Sigmoid colon (tissue), 7 donors: ENCODE data around the gene PPP2CA. TPM values are rescaled to one million over a fixed set of nuclear protein-coding genes. Genes with fewer than 3 reads are reported as not detected.
"Not testable (repeated sequence)": the region's sequence is repeated elsewhere in the genome, so short reads cannot be mapped to it uniquely, and the experiment has no call there.

Experiments used
- DNase-seq: peaks from one replicate; pipeline ENCODE4 v3.0.0-alpha.2; 2019
- H3K27ac ChIP-seq, 4 donors: fragments of 200-600 bp; sonication (generic); one replicate each; pipeline ENCODE4 v1.5.1; 2016 to 2019; ENCODE audit warnings: mild to moderate bottlenecking in 1 of 4
- H3K27me3 ChIP-seq, 3 donors: fragments of 200-600 bp; sonication (generic); one replicate each; pipeline ENCODE4 v1.5.1; 2019; ENCODE audit warnings: mild to moderate bottlenecking in 1 of 3
- H3K36me3 ChIP-seq, 4 donors: fragments of 200-600 bp; sonication (generic); one replicate each; pipeline ENCODE4 v1.5.1; 2016 to 2019
- H3K4me1 ChIP-seq, 4 donors: fragments of 200-600 bp; sonication (generic); one replicate each; pipeline ENCODE4 v1.5.1; 2017 to 2019
- H3K4me3 ChIP-seq, 4 donors: fragments of 200-600 bp; sonication (generic); one replicate each; pipeline ENCODE4 v1.5.1; 2017 to 2019; ENCODE audit warnings: mild to moderate bottlenecking in 2 of 4, moderate library complexity in 1 of 4
- H3K9me3 ChIP-seq, 4 donors: fragments of 200-600 bp in 3 of 4; sonication (generic) in 3 of 4; one replicate each; pipeline versions ENCODE4 v1.5.1 to v1.6.1; 2013 to 2019
- CTCF ChIP-seq, 4 experiments: fragments of 450-650 bp in 3 of 4; fragments of 200-600 bp in 1 of 4; IDR thresholded peaks; one replicate each; pipeline ENCODE4 v1.5.1; 2016 to 2019; ENCODE audit warnings: antibody characterized with exemption in 4 of 4, mild to moderate bottlenecking in 3 of 4, moderate library complexity in 2 of 4
- EP300 ChIP-seq, 4 donors: sonication (generic); formaldehyde crosslinking; IDR thresholded peaks; one replicate each; pipeline ENCODE4 v1.6.1; 2017; ENCODE audit warnings: antibody characterized with exemption in 4 of 4
- POLR2A ChIP-seq, 2 donors: fragments of 450-650 bp; IDR thresholded peaks; one replicate each; pipeline ENCODE4 v1.6.1; 2016; ENCODE audit warnings: antibody characterized with exemption in 2 of 2, mild to moderate bottlenecking in 2 of 2, moderate library complexity in 2 of 2
- POLR2AphosphoS5 ChIP-seq, 4 donors: sonication (generic); formaldehyde crosslinking; IDR thresholded peaks; one replicate each; pipeline ENCODE4 v1.6.1; 2017; ENCODE audit warnings: antibody characterized with exemption in 4 of 4
- WGBS, 2 donors: extraction: QIAGEN DNeasy Blood & Tissue Kit; methylation state at CpG; one replicate each; pipeline ENCODE4 v1.1.7; 2013; 5-methylcytosine and 5-hydroxymethylcytosine counted together
- intact Hi-C: fragments of 100-400 bp; cut with DNase I; formaldehyde crosslinking; loops from one replicate; pipeline ENCODE4 v1.15.1; 2023
- polyA plus RNA-seq, 3 donors: library from polyadenylated mRNA; stranded (reverse); fragments of 200-250 nt; gene quantifications; one replicate each; pipeline ENCODE4 v1.2.3, GENCODE V29; 2013
- total RNA-seq, 4 donors: library from RNA; depleted of rRNA; stranded (reverse); fragments of >200 nt; gene quantifications; one replicate each; pipeline ENCODE4 v1.1.0, GENCODE V29; 2016
- donor health status: healthy with polysubstance abuse.
- donor health status: Bipolar disorder and iron deficiency.
- donor health status: healthy.

Gene PPP2CA
- total and polyA plus RNA-seq, 7 donors: 48.6 to 145 (median 102) TPM

- WGBS, 2 donors: 68 to 85% methylated on average over 3 of the region's 3 CpGs
Measured at GRCh38 chr5:134268019-134268601, 42.2 kb upstream of the PPP2CA start.

GRCh38 chr5:134267366-134268018, 41.6 kb upstream of the PPP2CA start:
- TF ChIP-seq EP300 (IDR thresholded peaks at IDR 0.05): no peak
- no peak for TF ChIP-seq CTCF (IDR thresholded peaks at IDR 0.05)
- no peak for TF ChIP-seq POLR2A (IDR thresholded peaks at IDR 0.05)
- no peak for TF ChIP-seq POLR2AphosphoS5 (IDR thresholded peaks at IDR 0.05)
- WGBS, 2 donors: 60 to 79% methylated on average over 7 of the region's 7 CpGs
- Histone ChIP-seq H3K27ac (no peak overlapping the region), H3K4me3 (no peak overlapping the region), H3K36me3 (no peaks in the 10 kb centered on the region), H3K27me3 (no peaks in the 10 kb centered on the region), H3K4me1 (no peaks in the 10 kb centered on the region), H3K9me3 (peaks cover 0 to 6% (median 0%) of the 10 kb centered on the region in 4 donors)
- DNase-seq: no peak
- intact Hi-C loops: no loop called here

More at GRCh38 chr5:134268019-134268601, 42.2 kb upstream of the PPP2CA start:
- DNase-seq: no peak
- no peak overlapping the region for H3K4me3 ChIP-seq
- no peaks in the 10 kb centered on the region for H3K36me3 ChIP-seq
- peaks cover 0 to 3% (median 0%) of the 10 kb centered on the region in 4 donors for H3K9me3 ChIP-seq
- intact Hi-C loops: no loop called here
- H3K27ac ChIP-seq: no peak overlapping the region
- no peaks in the 10 kb centered on the region for H3K4me1 ChIP-seq
- no peaks in the 10 kb centered on the region for H3K27me3 ChIP-seq
- no peak for TF ChIP-seq CTCF (IDR thresholded peaks at IDR 0.05)
- no peak for TF ChIP-seq POLR2A (IDR thresholded peaks at IDR 0.05)
- TF ChIP-seq POLR2AphosphoS5 (IDR thresholded peaks at IDR 0.05): no peak
- TF ChIP-seq EP300 (IDR thresholded peaks at IDR 0.05): no peak

- no peak for TF ChIP-seq CTCF (IDR thresholded peaks at IDR 0.05)
- TF ChIP-seq POLR2AphosphoS5 (IDR thresholded peaks at IDR 0.05): no peak
- TF ChIP-seq POLR2A (IDR thresholded peaks at IDR 0.05): no peak
- TF ChIP-seq EP300 (IDR thresholded peaks at IDR 0.05): no peak
- DNase-seq: no peak
- no peaks in the 10 kb centered on the region for H3K4me1 ChIP-seq
- 55 to 87% methylated on average over 4 of the region's 4 CpGs for WGBS, 2 donors
- H3K27ac ChIP-seq: no peak overlapping the region
- intact Hi-C loops: no loop called here
- peaks cover 0 to 6% (median 0%) of the 10 kb centered on the region in 4 donors for H3K9me3 ChIP-seq
- no peaks in the 10 kb centered on the region for H3K36me3 ChIP-seq
- H3K4me3 ChIP-seq: no peak overlapping the region
- no peaks in the 10 kb centered on the region for H3K27me3 ChIP-seq
Measured at GRCh38 chr5:134263801-134264200, 37.9 kb upstream of the PPP2CA start.

- intact Hi-C loops, H3K36me3 ChIP-seq, DNase-seq, H3K9me3 ChIP-seq, H3K4me1 ChIP-seq, H3K4me3 ChIP-seq, H3K27ac ChIP-seq, H3K27me3 ChIP-seq: not testable (repeated sequence)
- 73 to 77% methylated on average over 5 of the region's 5 CpGs for WGBS, 2 donors
Measured at GRCh38 chr5:134262629-134263028, 36.8 kb upstream of the PPP2CA start.

GRCh38 chr5:134258896-134259295, 33.0 kb upstream of the PPP2CA start:
- H3K27me3 ChIP-seq: no peaks in the 10 kb centered on the region
- intact Hi-C loops: no loop called here
- WGBS, 2 donors: 77 to 78% methylated on average over 3 of the region's 3 CpGs

More at GRCh38 chr5:134258896-134259295, 33.0 kb upstream of the PPP2CA start:
- DNase-seq: no peak
- TF ChIP-seq CTCF (IDR thresholded peaks at IDR 0.05) (no peak), POLR2AphosphoS5 (IDR thresholded peaks at IDR 0.05) (no peak), POLR2A (IDR thresholded peaks at IDR 0.05) (no peak), EP300 (IDR thresholded peaks at IDR 0.05) (no peak)
- Histone ChIP-seq H3K9me3 (peaks cover 0 to 3% (median 0%) of the 10 kb centered on the region in 4 donors), H3K27ac (no peak overlapping the region), H3K4me1 (no peaks in the 10 kb centered on the region), H3K36me3 (no peaks in the 10 kb centered on the region), H3K4me3 (no peak overlapping the region)
